Liver (tissue), 3 donors: ENCODE results near the gene RNF10.
"Not testable (repeated sequence)": the region's sequence is repeated elsewhere in the genome, so short reads cannot be mapped to it uniquely, and the experiment has no call there.

ENCODE experiments used
- GABPA ChIP-seq, 2 donors: IDR thresholded peaks in 1 of 2; conservative IDR thresholded peaks in 1 of 2; 2 replicates each; pipeline ENCODE4 v1.6.1; 2016; ENCODE audit warnings: antibody characterized with exemption in 2 of 2, mild to moderate bottlenecking in 1 of 2, moderate library complexity in 1 of 2
- JUND ChIP-seq, 2 donors: IDR thresholded peaks; 2 replicates each; pipeline ENCODE4 v1.6.1; 2016; ENCODE audit warnings: antibody characterized with exemption in 2 of 2
- YY1 ChIP-seq: IDR thresholded peaks from 2 replicates; pipeline ENCODE4 v1.6.1; 2016; ENCODE audit warnings: antibody characterized with exemption, mild to moderate bottlenecking
- TF ChIP-seq, protein P1 (sequence below): fragments of 150-350 bp; IDR thresholded peaks from 2 replicates; pipeline ENCODE4 v1.5.1; 2017; ENCODE audit warnings: improper control_type of control experiment, low read depth, low read length; ENCODE audit not compliant: missing input control
- TF ChIP-seq, protein P2 (sequence below): IDR thresholded peaks from 2 replicates; pipeline ENCODE4 v1.6.1; 2016; ENCODE audit warnings: antibody characterized with exemption
- TF ChIP-seq, protein P3 (sequence below): IDR thresholded peaks from 2 replicates; pipeline ENCODE4 v1.6.1; 2016; ENCODE audit warnings: antibody characterized with exemption, mild to moderate bottlenecking
- donor health status: healthy.
- donor health status: healthy.

- TF ChIP-seq, protein P1, sequence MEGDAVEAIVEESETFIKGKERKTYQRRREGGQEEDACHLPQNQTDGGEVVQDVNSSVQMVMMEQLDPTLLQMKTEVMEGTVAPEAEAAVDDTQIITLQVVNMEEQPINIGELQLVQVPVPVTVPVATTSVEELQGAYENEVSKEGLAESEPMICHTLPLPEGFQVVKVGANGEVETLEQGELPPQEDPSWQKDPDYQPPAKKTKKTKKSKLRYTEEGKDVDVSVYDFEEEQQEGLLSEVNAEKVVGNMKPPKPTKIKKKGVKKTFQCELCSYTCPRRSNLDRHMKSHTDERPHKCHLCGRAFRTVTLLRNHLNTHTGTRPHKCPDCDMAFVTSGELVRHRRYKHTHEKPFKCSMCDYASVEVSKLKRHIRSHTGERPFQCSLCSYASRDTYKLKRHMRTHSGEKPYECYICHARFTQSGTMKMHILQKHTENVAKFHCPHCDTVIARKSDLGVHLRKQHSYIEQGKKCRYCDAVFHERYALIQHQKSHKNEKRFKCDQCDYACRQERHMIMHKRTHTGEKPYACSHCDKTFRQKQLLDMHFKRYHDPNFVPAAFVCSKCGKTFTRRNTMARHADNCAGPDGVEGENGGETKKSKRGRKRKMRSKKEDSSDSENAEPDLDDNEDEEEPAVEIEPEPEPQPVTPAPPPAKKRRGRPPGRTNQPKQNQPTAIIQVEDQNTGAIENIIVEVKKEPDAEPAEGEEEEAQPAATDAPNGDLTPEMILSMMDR = not testable (repeated sequence)
- not testable (repeated sequence) for TF ChIP-seq GABPA (IDR thresholded peaks at IDR 0.05 in 1 of 2, conservative IDR thresholded peaks at IDR 0.05 in 1 of 2); JUND (IDR thresholded peaks at IDR 0.05); YY1
- TF ChIP-seq, protein P2, sequence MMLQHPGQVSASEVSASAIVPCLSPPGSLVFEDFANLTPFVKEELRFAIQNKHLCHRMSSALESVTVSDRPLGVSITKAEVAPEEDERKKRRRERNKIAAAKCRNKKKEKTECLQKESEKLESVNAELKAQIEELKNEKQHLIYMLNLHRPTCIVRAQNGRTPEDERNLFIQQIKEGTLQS = not testable (repeated sequence)
- TF ChIP-seq, protein P3, sequence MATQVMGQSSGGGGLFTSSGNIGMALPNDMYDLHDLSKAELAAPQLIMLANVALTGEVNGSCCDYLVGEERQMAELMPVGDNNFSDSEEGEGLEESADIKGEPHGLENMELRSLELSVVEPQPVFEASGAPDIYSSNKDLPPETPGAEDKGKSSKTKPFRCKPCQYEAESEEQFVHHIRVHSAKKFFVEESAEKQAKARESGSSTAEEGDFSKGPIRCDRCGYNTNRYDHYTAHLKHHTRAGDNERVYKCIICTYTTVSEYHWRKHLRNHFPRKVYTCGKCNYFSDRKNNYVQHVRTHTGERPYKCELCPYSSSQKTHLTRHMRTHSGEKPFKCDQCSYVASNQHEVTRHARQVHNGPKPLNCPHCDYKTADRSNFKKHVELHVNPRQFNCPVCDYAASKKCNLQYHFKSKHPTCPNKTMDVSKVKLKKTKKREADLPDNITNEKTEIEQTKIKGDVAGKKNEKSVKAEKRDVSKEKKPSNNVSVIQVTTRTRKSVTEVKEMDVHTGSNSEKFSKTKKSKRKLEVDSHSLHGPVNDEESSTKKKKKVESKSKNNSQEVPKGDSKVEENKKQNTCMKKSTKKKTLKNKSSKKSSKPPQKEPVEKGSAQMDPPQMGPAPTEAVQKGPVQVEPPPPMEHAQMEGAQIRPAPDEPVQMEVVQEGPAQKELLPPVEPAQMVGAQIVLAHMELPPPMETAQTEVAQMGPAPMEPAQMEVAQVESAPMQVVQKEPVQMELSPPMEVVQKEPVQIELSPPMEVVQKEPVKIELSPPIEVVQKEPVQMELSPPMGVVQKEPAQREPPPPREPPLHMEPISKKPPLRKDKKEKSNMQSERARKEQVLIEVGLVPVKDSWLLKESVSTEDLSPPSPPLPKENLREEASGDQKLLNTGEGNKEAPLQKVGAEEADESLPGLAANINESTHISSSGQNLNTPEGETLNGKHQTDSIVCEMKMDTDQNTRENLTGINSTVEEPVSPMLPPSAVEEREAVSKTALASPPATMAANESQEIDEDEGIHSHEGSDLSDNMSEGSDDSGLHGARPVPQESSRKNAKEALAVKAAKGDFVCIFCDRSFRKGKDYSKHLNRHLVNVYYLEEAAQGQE = not testable (repeated sequence)
These were observed 83.0 kb downstream of the RNF10 start for GRCh38 chr12:120617193-120617592.
